ENCODE measurements around the gene BRME1.

GRCh38 chr19:13881692-13882418, 24.1 kb downstream of the BRME1 start:
- TF ChIP-seq CTCF (conservative IDR thresholded peaks at IDR 0.05) (no peak), EZH2 (IDR thresholded peaks at IDR 0.05; ENCODE audit: low read depth) (no peak)
